Endothelial cell of umbilical vein (primary cell): ENCODE data around the gene NDUFV1. TPM values are rescaled to one million over a fixed set of nuclear protein-coding genes. Genes with fewer than 3 reads are reported as not detected.
"Not testable (repeated sequence)": the region's sequence is repeated elsewhere in the genome, so short reads cannot be mapped to it uniquely, and the experiment has no call there.

Experiments
- BruUV-seq: library from RNA; stranded (reverse); fragments of 400-500 nt; replicated peaks from 2 replicates; lab custom pipeline; 2021; lab: Mats Ljungman, UMichigan
- CTCF ChIA-PET: fragments of 300-600, 350-600 bp; sonication (Branson Sonifier 250); formaldehyde crosslinking; loops from one replicate; lab custom pipeline; 2021; ENCODE audit warnings: antibody characterized with exemption, inconsistent platforms; lab: Charles Lee
- POLR2A ChIA-PET: fragments of 300-600, 350-600 bp; sonication (Branson Sonifier 250); formaldehyde crosslinking; loops from one replicate; lab custom pipeline; 2021; ENCODE audit warnings: antibody characterized with exemption, inconsistent platforms; lab: Charles Lee
- DNase-seq: peaks from one replicate; pipeline ENCODE4 v3.0.0-alpha.2; 2011; ENCODE audit warnings: low read depth, low spot score
- FAIRE-seq: peaks from 2 replicates; lab custom pipeline; 2011; peaks lifted over from hg19 to GRCh38; lab: Jason Lieb, UNC
- H2AFZ ChIP-seq: 2 replicates; pipeline ENCODE4 v1.6.0; 2012; ENCODE audit warnings: low read depth, low read length, control low read depth, inconsistent platforms
- H3K27ac ChIP-seq: 2 replicates; pipeline ENCODE4 v1.5.1; 2011; ENCODE audit warnings: low read depth, mild to moderate bottlenecking, control low read depth, low read length, moderate library complexity; ENCODE audit not compliant: insufficient read depth
- H3K27me3 ChIP-seq, 2 experiments: 2 replicates each; pipeline versions ENCODE4 v1.6.0 to v1.6.1; 2011; ENCODE audit warnings: low read length in 2 of 2, mixed read lengths in 1 of 2; ENCODE audit not compliant: control insufficient read depth in 2 of 2, insufficient read depth in 2 of 2
- H3K36me3 ChIP-seq, 2 experiments: 2 replicates in 1 of 2; 3 replicates in 1 of 2; pipeline ENCODE4 v1.5.1; 2011; ENCODE audit warnings: low read length in 2 of 2, mild to moderate bottlenecking in 1 of 2, moderate library complexity in 1 of 2; ENCODE audit not compliant: control insufficient read depth in 2 of 2, insufficient read depth in 2 of 2; ENCODE audit errors: extremely low read depth in 1 of 2
- H3K4me1 ChIP-seq: 3 replicates; pipeline ENCODE4 v1.5.1; 2011; ENCODE audit warnings: mild to moderate bottlenecking, low read length; ENCODE audit not compliant: control insufficient read depth, insufficient read depth; ENCODE audit errors: extremely low read depth
- H3K4me2 ChIP-seq: 2 replicates; pipeline ENCODE4 v1.6.1; 2011; ENCODE audit warnings: low read length, control low read depth, mixed read lengths; ENCODE audit not compliant: insufficient read depth
- H3K4me3 ChIP-seq, 3 experiments: fragments of 200-600 bp in 1 of 3; sonication (generic), shearing (Covaris generic) in 1 of 3; replicated peaks in 1 of 3; 2 replicates each; pipeline ENCODE4 v1.5.1; 2011 to 2016; ENCODE audit warnings: control low read depth in 3 of 3, low read length in 3 of 3, mild to moderate bottlenecking in 2 of 3, inconsistent platforms in 1 of 3, low read depth in 1 of 3, moderate library complexity in 1 of 3; ENCODE audit not compliant: insufficient read depth in 1 of 3
- H3K79me2 ChIP-seq: 2 replicates; pipeline ENCODE4 v1.6.0; 2012; ENCODE audit warnings: low read length, inconsistent platforms; ENCODE audit not compliant: control insufficient read depth, insufficient read depth
- H3K9ac ChIP-seq: replicated peaks from 2 replicates; pipeline ENCODE3; 2011; ENCODE audit warnings: low read length, control low read depth; ENCODE audit not compliant: insufficient read depth; ENCODE audit errors: extremely low read depth
- H3K9me1 ChIP-seq: replicated peaks from 3 replicates; pipeline ENCODE4 v1.6.0; 2011; ENCODE audit warnings: mild to moderate bottlenecking, low read length; ENCODE audit not compliant: control insufficient read depth, insufficient read depth; ENCODE audit errors: extremely low read depth
- H3K9me3 ChIP-seq: replicated peaks from 2 replicates; pipeline ENCODE4 v1.5.1; 2012; ENCODE audit warnings: low read length, inconsistent platforms; ENCODE audit not compliant: control insufficient read depth, insufficient read depth
- H4K20me1 ChIP-seq: replicated peaks from 2 replicates; pipeline ENCODE3; 2011; ENCODE audit warnings: mild to moderate bottlenecking, low read length; ENCODE audit not compliant: control insufficient read depth, insufficient read depth; ENCODE audit errors: extremely low read depth
- dilution Hi-C: fragments of 300-500 bp; cut with MboI; formaldehyde crosslinking; loops from one replicate; pipeline ENCODE4 v1.15.0; 2019; ENCODE audit warnings: low sequenced_read_pairs; ENCODE audit not compliant: extremely low pct_ligation_motif_present
- intact Hi-C: fragments of 100-400 bp; cut with micrococcal nuclease; formaldehyde crosslinking; loops from one replicate; pipeline ENCODE4 v1.10.0; 2022
- polyA plus RNA-seq, 4 experiments: library from polyadenylated mRNA; depleted of rRNA in 3 of 4; stranded (reverse) in 3 of 4; unstranded in 1 of 4; fragments of >200 nt; gene quantifications; 2 replicates each; pipeline versions ENCODE4 v1.2.1 to v1.2.3, GENCODE V29; 2011 to 2012; ENCODE audit warnings: missing spikeins in 1 of 4
- small RNA-seq: library from RNA; depleted of rRNA; stranded (forward); fragments of <200 nt; gene quantifications from one replicate; pipeline ENCODE3, GENCODE V24; 2012; ENCODE audit warnings: low replicate concordance, low read depth; ENCODE audit not compliant: insufficient read depth, insufficient read length
- total RNA-seq: library from RNA; stranded (reverse); gene quantifications from 2 replicates; pipeline ENCODE4 v1.2.3, GENCODE V29; 2021

The NDUFV1 gene
- total and polyA plus RNA-seq, 2 donors (not counting 3 experiments of a cell fraction or from before 2014, with no cell fraction given), result 191 to 203 TPM

DNA sequence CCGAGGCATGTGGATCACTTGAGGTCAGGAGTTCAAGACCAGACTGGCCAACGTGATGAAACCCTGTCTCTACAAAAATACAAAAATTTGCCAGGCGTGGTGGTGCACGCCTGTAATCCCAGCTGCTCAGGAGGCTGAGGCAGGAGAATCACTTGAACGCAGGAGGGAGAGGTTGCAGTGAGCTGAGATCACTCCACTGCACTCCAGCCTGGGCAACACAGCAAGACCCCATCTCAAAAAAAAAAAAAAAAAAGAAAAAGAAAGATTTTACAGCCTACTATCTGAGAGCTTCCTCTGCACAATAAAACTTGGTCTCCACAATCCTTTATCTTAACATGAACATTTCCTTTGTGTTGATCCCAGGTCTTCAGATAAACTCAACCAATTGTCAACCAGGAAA is 54.0 kb downstream of the NDUFV1 start:
- H3K4me1 ChIP-seq, H3K9ac ChIP-seq, intact Hi-C loops, DNase-seq, dilution Hi-C loops, H3K27me3 ChIP-seq, H3K36me3 ChIP-seq, H2AFZ ChIP-seq, H3K9me3 ChIP-seq, H3K79me2 ChIP-seq, H4K20me1 ChIP-seq, FAIRE-seq, H3K4me2 ChIP-seq, POLR2A ChIA-PET, H3K27ac ChIP-seq, H3K4me3 ChIP-seq, H3K9me1 ChIP-seq, BruUV-seq: not testable (repeated sequence)
- CTCF ChIA-PET, result interaction anchor here (1.8 kb wide), 1 partner anchor 16 kb away, joined by 8 read pairs; no protein-coding TSS in a partner anchor

Small RNA genes within 50 kb of the gene (small RNA-seq; reads per million reads assigned to genes)
- not detected for gene AP003385.3

Other genes with a start within 250 kb of the NDUFV1 start
- 5.7 and 5.8 TPM in 2 replicates for gene CLCF1, start 233.3 kb upstream of the NDUFV1 start, total RNA-seq
- gene CLCF1, start 233.3 kb upstream of the NDUFV1 start, polyA plus RNA-seq, result 6.5 and 8.7 TPM in 2 replicates
- 18.4 and 24.6 TPM in 2 replicates for gene RAD9A, start 214.9 kb upstream of the NDUFV1 start, total RNA-seq
- gene RAD9A, start 214.9 kb upstream of the NDUFV1 start, polyA plus RNA-seq, result 22.2 and 25.5 TPM in 2 replicates
- gene PPP1CA, start 205.1 kb upstream of the NDUFV1 start, total RNA-seq, result 192 and 202 TPM in 2 replicates
- 419 and 446 TPM in 2 replicates for gene PPP1CA, start 205.1 kb upstream of the NDUFV1 start, polyA plus RNA-seq
- gene TBC1D10C, start 202.9 kb upstream of the NDUFV1 start, total RNA-seq, result not detected in 2 replicates
- gene TBC1D10C, start 202.9 kb upstream of the NDUFV1 start, polyA plus RNA-seq, result not detected in 2 replicates
- gene CARNS1, start 191.3 kb upstream of the NDUFV1 start, total RNA-seq, result 0.16 and 0.35 TPM in 2 replicates
- gene CARNS1, start 191.3 kb upstream of the NDUFV1 start, polyA plus RNA-seq, result 0.14 and 0.27 TPM in 2 replicates
- gene RPS6KB2, start 178.4 kb upstream of the NDUFV1 start, total RNA-seq, result 47.8 and 53.8 TPM in 2 replicates
- gene RPS6KB2, start 178.4 kb upstream of the NDUFV1 start, polyA plus RNA-seq, result 60.0 and 70.0 TPM in 2 replicates
- gene PTPRCAP, start 169.3 kb upstream of the NDUFV1 start, total RNA-seq, result 1.4 TPM in 1 of 2 replicates, not detected in the other
- gene PTPRCAP, start 169.3 kb upstream of the NDUFV1 start, polyA plus RNA-seq, result 3.6 and 6.5 TPM in 2 replicates
- gene CORO1B, start 163.5 kb upstream of the NDUFV1 start, total RNA-seq, result 126 and 142 TPM in 2 replicates
- gene CORO1B, start 163.5 kb upstream of the NDUFV1 start, polyA plus RNA-seq, result 197 and 236 TPM in 2 replicates
- gene GPR152, start 154.2 kb upstream of the NDUFV1 start, total RNA-seq, result not detected in 2 replicates
- not detected in 2 replicates for gene GPR152, start 154.2 kb upstream of the NDUFV1 start, polyA plus RNA-seq
- gene CABP4, start 151.6 kb upstream of the NDUFV1 start, total RNA-seq, result 4.2 and 5.0 TPM in 2 replicates
- 2.4 and 2.6 TPM in 2 replicates for gene CABP4, start 151.6 kb upstream of the NDUFV1 start, polyA plus RNA-seq
- 33.4 and 41.6 TPM in 2 replicates for gene TMEM134, start 137.7 kb upstream of the NDUFV1 start, total RNA-seq
- gene TMEM134, start 137.7 kb upstream of the NDUFV1 start, polyA plus RNA-seq, result 207 and 213 TPM in 2 replicates
- 46.3 and 46.5 TPM in 2 replicates for gene AIP, start 123.9 kb upstream of the NDUFV1 start, total RNA-seq
- 114 and 130 TPM in 2 replicates for gene AIP, start 123.9 kb upstream of the NDUFV1 start, polyA plus RNA-seq
- gene PITPNM1, start 101.6 kb upstream of the NDUFV1 start, total RNA-seq, result 26.4 and 50.9 TPM in 2 replicates
- gene PITPNM1, start 101.6 kb upstream of the NDUFV1 start, polyA plus RNA-seq, result 16.5 and 25.2 TPM in 2 replicates
- gene CDK2AP2, start 98.8 kb upstream of the NDUFV1 start, total RNA-seq, result 81.2 and 97.0 TPM in 2 replicates
- gene CDK2AP2, start 98.8 kb upstream of the NDUFV1 start, polyA plus RNA-seq, result 143 and 191 TPM in 2 replicates
- not detected in 2 replicates for gene CABP2, start 83.5 kb upstream of the NDUFV1 start, total RNA-seq
- gene CABP2, start 83.5 kb upstream of the NDUFV1 start, polyA plus RNA-seq, result not detected in 2 replicates
- 962 and 997 TPM in 2 replicates for gene GSTP1, start 23.1 kb upstream of the NDUFV1 start, total RNA-seq
- gene GSTP1, start 23.1 kb upstream of the NDUFV1 start, polyA plus RNA-seq, result 2,277 and 2,635 TPM in 2 replicates
- 20.4 and 21.0 TPM in 2 replicates for gene NUDT8, start 23.0 kb downstream of the NDUFV1 start, total RNA-seq
- 14.1 and 16.3 TPM in 2 replicates for gene NUDT8, start 23.0 kb downstream of the NDUFV1 start, polyA plus RNA-seq
- not detected in 2 replicates for gene TBX10, start 32.8 kb downstream of the NDUFV1 start, total RNA-seq
- gene TBX10, start 32.8 kb downstream of the NDUFV1 start, polyA plus RNA-seq, result not detected in 2 replicates
- gene ACY3, start 43.8 kb downstream of the NDUFV1 start, total RNA-seq, result not detected in 2 replicates
- gene ACY3, start 43.8 kb downstream of the NDUFV1 start, polyA plus RNA-seq, result not detected in 2 replicates
- gene ALDH3B2, start 67.7 kb downstream of the NDUFV1 start, total RNA-seq, result not detected in 2 replicates
- not detected in 2 replicates for gene ALDH3B2, start 67.7 kb downstream of the NDUFV1 start, polyA plus RNA-seq